Measurements from ENCODE around the gene SFRP4. TPM values are rescaled to one million over a fixed set of nuclear protein-coding genes. Genes with fewer than 3 reads are reported as not detected.
A peak's percentile ranks its signal among the peaks of the same experiment; 100 is the strongest.

Gene SFRP4
- total RNA-seq (2012; rRNA removed), result not detected in 2 replicates
- not detected in 2 replicates for polyA plus RNA-seq (2012; rRNA removed)
- not detected in 2 replicates for polyA plus RNA-seq (2012; cell fraction: cytosol; rRNA removed)
- polyA plus RNA-seq (2012; cell fraction: nucleus; rRNA removed; ENCODE audit: low replicate concordance), result not detected in 2 replicates
- Bru-seq, nascent RNA, result not detected
- BruChase-seq, experiment 1, labeled RNA remaining after a 6-hour chase, result not detected
- BruChase-seq, experiment 2, labeled RNA remaining after a 2-hour chase, result not detected
- long read RNA-seq, result 0 reads

DNA sequence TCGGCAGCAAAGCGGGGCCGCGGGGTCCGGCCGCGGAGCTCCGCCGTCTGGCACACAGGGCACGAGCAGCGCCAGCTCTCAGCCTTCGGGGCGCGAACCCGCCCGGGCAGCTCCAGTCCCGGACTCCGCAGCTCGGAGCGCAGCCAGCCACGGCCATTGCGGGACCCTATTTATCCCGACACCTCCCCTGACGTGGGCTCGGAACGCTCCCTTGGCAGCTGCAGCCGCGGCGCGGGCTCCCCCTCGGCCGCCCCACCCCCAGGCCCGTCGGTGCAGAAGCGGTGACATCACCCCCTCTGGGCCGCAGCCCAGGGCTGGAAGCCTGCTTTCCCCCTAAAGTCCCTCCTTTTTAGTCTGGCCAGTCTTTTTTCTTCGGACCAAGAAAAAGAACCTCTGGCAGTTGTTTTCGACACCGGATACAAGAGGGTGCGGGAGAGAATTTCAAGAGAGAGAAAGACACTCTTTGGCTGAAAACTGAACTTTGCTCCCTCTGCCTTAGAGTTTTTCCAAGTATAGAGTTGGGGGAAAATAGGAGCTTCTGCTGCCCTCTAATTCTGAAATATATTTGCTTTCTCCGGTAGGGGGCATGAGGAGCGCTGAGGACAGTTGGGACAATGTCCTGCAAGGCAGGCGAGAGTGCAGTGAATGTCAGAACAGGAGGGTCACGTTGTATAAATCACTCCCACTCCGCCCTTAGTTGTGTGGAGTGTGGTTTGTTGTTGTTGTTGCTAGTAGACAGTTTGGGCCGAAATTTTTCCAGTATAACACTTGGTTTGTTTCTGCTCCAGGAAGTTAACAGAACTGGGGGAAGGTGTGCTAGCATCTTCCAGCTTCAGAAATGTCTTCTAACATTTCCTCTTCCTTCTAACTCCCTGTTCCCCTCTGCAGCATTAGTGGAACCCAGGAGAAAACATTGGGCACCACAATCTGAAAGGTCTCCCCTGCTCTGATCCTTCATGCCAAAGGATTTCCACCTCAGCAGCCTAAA, at the start of gene SFRP4:
Gene SFRP4, minus strand, starts transcription at position 145 of the 988 bp plus-strand sequence. CDS start 280 bp downstream, outside the sequence.
- in situ Hi-C loops (cut with MboI; ENCODE audit: low sequenced_read_pairs) (no loop called here), dilution Hi-C loops (cut with HindIII; ENCODE audit: low sequenced_read_pairs, unreplicated experiment) (no loop called here), intact Hi-C loops (cut with micrococcal nuclease) (no loop called here)
- no peak within 1 kb of the TSS for H3K18ac ChIP-seq (ENCODE audit: low read depth, low read length)
- H2AFZ ChIP-seq (replicated peaks; ENCODE audit: low read length, poor library complexity), result peak within 1 kb of the TSS; percentile 59
- H3K14ac ChIP-seq (replicated peaks; ENCODE audit: low read depth, low read length), result no peak within 1 kb of the TSS
- DNase-seq, result peak; percentile 1
- no peak within 1 kb of the TSS for H4K91ac ChIP-seq (ENCODE audit: insufficient read depth, low read depth, low read length)
- no TSS peak for BruUV-seq (replicated peaks)
- H4K5ac ChIP-seq (ENCODE audit: low read depth, low read length), result no peak within 1 kb of the TSS
- no peak within 1 kb of the TSS for H3K23ac ChIP-seq (ENCODE audit: low read depth, low read length)
- no peak within 1 kb of the TSS; the same call in 1 of the 2 replicates for H3K4me2 ChIP-seq (ENCODE audit: low read depth, low read length)
- H3K36me3 ChIP-seq (ENCODE audit: control insufficient read depth, insufficient read depth, low read length), result no peaks in the 10 kb centered on the region
- CTCF ChIA-PET, result interaction anchor here (0.7 kb wide), 1 partner anchor 9 kb away, joined by 3 read pairs; no protein-coding TSS in a partner anchor
- H2BK15ac ChIP-seq (ENCODE audit: low read depth, low read length), result no peak within 1 kb of the TSS
- H4K20me1 ChIP-seq (ENCODE audit: insufficient read depth, low read length), result no peaks in the 10 kb centered on the region
- H2BK120ac ChIP-seq (ENCODE audit: low read depth, low read length), result no peak within 1 kb of the TSS
- no peak within 1 kb of the TSS for H3K4me3 ChIP-seq (ENCODE audit: insufficient read depth, low read depth, low read length)
- H3K4me1 ChIP-seq (ENCODE audit: control insufficient read depth, insufficient read depth, low read length), result no peaks in the 10 kb centered on the region
- H3K9me1 ChIP-seq (ENCODE audit: insufficient read depth, low read length), result no peaks in the 10 kb centered on the region
- POLR2A ChIA-PET (ENCODE audit: unreplicated experiment), result no interaction called here
- no peak within 1 kb of the TSS for H2BK5ac ChIP-seq (ENCODE audit: low read depth, low read length, poor library complexity, severe bottlenecking)
- H3K79me1 ChIP-seq (ENCODE audit: low read depth in 1 of 2, low read length in 2 of 2), result no peaks in the 10 kb centered on the region
- no peak within 1 kb of the TSS for H2AK5ac ChIP-seq (ENCODE audit: low read depth, low read length)
- H3K9me3 ChIP-seq (ENCODE audit: control insufficient read depth, insufficient read depth, low read length), result no peaks in the 10 kb centered on the region
- peaks cover 3% of the 10 kb centered on the region; the same call in 1 of the 2 replicates for H3K27me3 ChIP-seq (ENCODE audit: control insufficient read depth, insufficient read depth, low read length)
- 0% methylated on average over 3 of the region's 46 CpGs; no CpG with 5 or more reads in 1 of the 2 experiments for WGBS, 2 experiments (ENCODE audit: extremely low coverage in 2 of 2, insufficient read length in 1 of 2)
- H4K8ac ChIP-seq (ENCODE audit: low read depth in 2 of 2, low read length in 2 of 2), result no peak within 1 kb of the TSS
- H2BK20ac ChIP-seq (ENCODE audit: low read depth, low read length), result no peak within 1 kb of the TSS
- H3K27ac ChIP-seq (ENCODE audit: insufficient read depth, low read length), result no peak within 1 kb of the TSS
- H3K4ac ChIP-seq (ENCODE audit: low read depth, low read length), result no peak within 1 kb of the TSS
- no peak for TF ChIP-seq MAZ (IDR thresholded peaks at IDR 0.05; ENCODE audit: borderline replicate concordance, low read depth, low read length)
- TF ChIP-seq, protein P1, sequence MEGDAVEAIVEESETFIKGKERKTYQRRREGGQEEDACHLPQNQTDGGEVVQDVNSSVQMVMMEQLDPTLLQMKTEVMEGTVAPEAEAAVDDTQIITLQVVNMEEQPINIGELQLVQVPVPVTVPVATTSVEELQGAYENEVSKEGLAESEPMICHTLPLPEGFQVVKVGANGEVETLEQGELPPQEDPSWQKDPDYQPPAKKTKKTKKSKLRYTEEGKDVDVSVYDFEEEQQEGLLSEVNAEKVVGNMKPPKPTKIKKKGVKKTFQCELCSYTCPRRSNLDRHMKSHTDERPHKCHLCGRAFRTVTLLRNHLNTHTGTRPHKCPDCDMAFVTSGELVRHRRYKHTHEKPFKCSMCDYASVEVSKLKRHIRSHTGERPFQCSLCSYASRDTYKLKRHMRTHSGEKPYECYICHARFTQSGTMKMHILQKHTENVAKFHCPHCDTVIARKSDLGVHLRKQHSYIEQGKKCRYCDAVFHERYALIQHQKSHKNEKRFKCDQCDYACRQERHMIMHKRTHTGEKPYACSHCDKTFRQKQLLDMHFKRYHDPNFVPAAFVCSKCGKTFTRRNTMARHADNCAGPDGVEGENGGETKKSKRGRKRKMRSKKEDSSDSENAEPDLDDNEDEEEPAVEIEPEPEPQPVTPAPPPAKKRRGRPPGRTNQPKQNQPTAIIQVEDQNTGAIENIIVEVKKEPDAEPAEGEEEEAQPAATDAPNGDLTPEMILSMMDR (conservative IDR thresholded peaks at IDR 0.05; ENCODE audit: low read depth, low read length), result peak; percentile 41
- ATAC-seq (ENCODE audit: low read depth), result 0 out of 2 replicates have a peak, but pooled peaks have one; percentile 44
- H3K56ac ChIP-seq (ENCODE audit: extremely low read depth, insufficient read depth, low read length), result no peak within 1 kb of the TSS
- no peak within 1 kb of the TSS for H3K9ac ChIP-seq (ENCODE audit: low read depth, low read length)
- no peak within 1 kb of the TSS for H2AK9ac ChIP-seq (replicated peaks; ENCODE audit: low read depth, low read length, poor library complexity)

All from IMR-90 (cell line).